HCT116 (cell line): Measurements from ENCODE around the gene MYLIP.

Source experiments
- ATF3 ChIP-seq: IDR thresholded peaks from 2 replicates; pipeline ENCODE4 v1.6.1; 2012
- CTCF ChIP-seq, 3 experiments: fragments of 200-600 bp in 1 of 3; sonication (generic) in 1 of 3; IDR thresholded peaks in 2 of 3; conservative IDR thresholded peaks in 1 of 3; 2 replicates each; pipeline ENCODE4 v1.5.1; 2012 to 2017; ENCODE audit warnings: low read depth in 2 of 3, low read length in 2 of 3, antibody characterized with exemption in 1 of 3, borderline replicate concordance in 1 of 3, control low read depth in 1 of 3, mild to moderate bottlenecking in 1 of 3, mixed read lengths in 1 of 3, mixed run types in 1 of 3, moderate library complexity in 1 of 3; ENCODE audit not compliant: insufficient read depth in 1 of 3
- EGR1 ChIP-seq: IDR thresholded peaks from 2 replicates; pipeline ENCODE4 v1.6.1; 2012; ENCODE audit warnings: low read depth
- EZH2 ChIP-seq: fragments of 200-600 bp; sonication (generic); IDR thresholded peaks from 2 replicates; pipeline ENCODE4 v1.6.1; 2017; ENCODE audit warnings: antibody characterized with exemption, mixed run types
- JUND ChIP-seq: IDR thresholded peaks from 2 replicates; pipeline ENCODE4 v1.6.1; 2012
- MAX ChIP-seq: IDR thresholded peaks from 2 replicates; pipeline ENCODE4 v1.6.1; 2012
- POLR2AphosphoS5 ChIP-seq: IDR thresholded peaks from 2 replicates; pipeline ENCODE4 v1.6.1; 2011; ENCODE audit warnings: mild to moderate bottlenecking, low read depth, low read length, moderate library complexity
- SP1 ChIP-seq: IDR thresholded peaks from 2 replicates; pipeline ENCODE4 v1.6.1; 2012; ENCODE audit warnings: low read depth
- TCF7L2 ChIP-seq: IDR thresholded peaks from 2 replicates; pipeline ENCODE4 v1.7.0; 2011; ENCODE audit warnings: borderline replicate concordance, inconsistent platforms; ENCODE audit not compliant: insufficient read depth, insufficient read length; ENCODE audit errors: extremely low read depth
- ZNF274 ChIP-seq: fragments of 200-500 bp; sonication (Bioruptor generic); IDR thresholded peaks from 2 replicates; pipeline ENCODE4 v1.6.1; 2014; ENCODE audit warnings: mild to moderate bottlenecking, low read depth, low read length, inconsistent platforms

GRCh38 chr6:16168858-16169257 lies 40.0 kb downstream of the MYLIP start:
- TF ChIP-seq POLR2AphosphoS5 = no peak
- no peak for TF ChIP-seq TCF7L2
- no peak for TF ChIP-seq EZH2
- TF ChIP-seq CTCF (IDR thresholded peaks at IDR 0.05 in 2 of 3, conservative IDR thresholded peaks at IDR 0.05 in 1 of 3; ENCODE audit: borderline replicate concordance in 1 of 3, insufficient read depth in 1 of 3, low read depth in 2 of 3, low read length in 2 of 3) = peak; percentile 46 to 59 (median 47); a peak in 5 of 6 replicates
- TF ChIP-seq MAX = no peak
- TF ChIP-seq SP1 = no peak
- no peak for TF ChIP-seq JUND
- TF ChIP-seq ZNF274 = no peak
- TF ChIP-seq EGR1 = no peak
- TF ChIP-seq ATF3 = no peak
